Osteoblast (primary cell): Measurements from ENCODE around the gene ZFP36L2. TPM values are rescaled to one million over a fixed set of nuclear protein-coding genes. Genes with fewer than 3 reads are reported as not detected.

ENCODE experiments used
- DNase-seq: peaks from one replicate; pipeline ENCODE4 v3.0.0; 2011; ENCODE audit warnings: low spot score, mixed read lengths; ENCODE audit not compliant: insufficient read length; ENCODE audit errors: missing footprints
- H2AFZ ChIP-seq: 2 replicates; pipeline ENCODE4 v1.6.0; 2011; ENCODE audit warnings: mild to moderate bottlenecking, low read length
- H3K27ac ChIP-seq: 2 replicates; pipeline ENCODE4 v1.5.1; 2011; ENCODE audit warnings: mild to moderate bottlenecking, low read depth, low read length, moderate library complexity
- H3K27me3 ChIP-seq: 2 replicates; pipeline ENCODE4 v1.6.0; 2012; ENCODE audit warnings: mild to moderate bottlenecking, control low read depth, inconsistent platforms, low read length, moderate library complexity; ENCODE audit not compliant: insufficient read depth
- H3K36me3 ChIP-seq: 2 replicates; pipeline ENCODE4 v1.5.1; 2011; ENCODE audit warnings: mild to moderate bottlenecking, low read length, control low read depth, moderate library complexity; ENCODE audit not compliant: insufficient read depth
- H3K4me1 ChIP-seq: 2 replicates; pipeline ENCODE4 v1.5.1; 2011; ENCODE audit warnings: mild to moderate bottlenecking, low read length, control low read depth, moderate library complexity; ENCODE audit not compliant: insufficient read depth
- H3K4me2 ChIP-seq: 2 replicates; pipeline ENCODE4 v1.6.0; 2011; ENCODE audit warnings: mild to moderate bottlenecking, low read length; ENCODE audit not compliant: insufficient read depth
- H3K4me3 ChIP-seq: fragments of 200-600 bp; sonication (generic); 3 replicates; pipeline ENCODE4 v1.5.1; 2012; ENCODE audit warnings: mild to moderate bottlenecking, low read length, inconsistent platforms; ENCODE audit not compliant: insufficient read depth
- H3K79me2 ChIP-seq: 2 replicates; pipeline ENCODE4 v1.6.0; 2012; ENCODE audit warnings: mild to moderate bottlenecking, low read length, control low read depth, inconsistent platforms; ENCODE audit not compliant: insufficient read depth
- H3K9me3 ChIP-seq: 2 replicates; pipeline ENCODE4 v1.5.1; 2011; ENCODE audit warnings: low read depth, low read length, control low read depth
- H4K20me1 ChIP-seq: 2 replicates; pipeline ENCODE4 v1.6.0; 2012; ENCODE audit warnings: mild to moderate bottlenecking, low read length, control low read depth; ENCODE audit not compliant: insufficient read depth
- total RNA-seq: library from RNA; depleted of rRNA; stranded (reverse); fragments of >200 nt; gene quantifications from 2 replicates; pipeline ENCODE4 v1.2.3, GENCODE V29; 2012
- TF ChIP-seq, protein P1 (sequence below): IDR thresholded peaks from 2 replicates; pipeline ENCODE4 v1.5.1; 2011; ENCODE audit warnings: mild to moderate bottlenecking, low read depth, low read length, moderate library complexity; ENCODE audit errors: extremely low read depth

Gene ZFP36L2
- total RNA-seq, 1 donor, result 15.6 TPM

DNA sequence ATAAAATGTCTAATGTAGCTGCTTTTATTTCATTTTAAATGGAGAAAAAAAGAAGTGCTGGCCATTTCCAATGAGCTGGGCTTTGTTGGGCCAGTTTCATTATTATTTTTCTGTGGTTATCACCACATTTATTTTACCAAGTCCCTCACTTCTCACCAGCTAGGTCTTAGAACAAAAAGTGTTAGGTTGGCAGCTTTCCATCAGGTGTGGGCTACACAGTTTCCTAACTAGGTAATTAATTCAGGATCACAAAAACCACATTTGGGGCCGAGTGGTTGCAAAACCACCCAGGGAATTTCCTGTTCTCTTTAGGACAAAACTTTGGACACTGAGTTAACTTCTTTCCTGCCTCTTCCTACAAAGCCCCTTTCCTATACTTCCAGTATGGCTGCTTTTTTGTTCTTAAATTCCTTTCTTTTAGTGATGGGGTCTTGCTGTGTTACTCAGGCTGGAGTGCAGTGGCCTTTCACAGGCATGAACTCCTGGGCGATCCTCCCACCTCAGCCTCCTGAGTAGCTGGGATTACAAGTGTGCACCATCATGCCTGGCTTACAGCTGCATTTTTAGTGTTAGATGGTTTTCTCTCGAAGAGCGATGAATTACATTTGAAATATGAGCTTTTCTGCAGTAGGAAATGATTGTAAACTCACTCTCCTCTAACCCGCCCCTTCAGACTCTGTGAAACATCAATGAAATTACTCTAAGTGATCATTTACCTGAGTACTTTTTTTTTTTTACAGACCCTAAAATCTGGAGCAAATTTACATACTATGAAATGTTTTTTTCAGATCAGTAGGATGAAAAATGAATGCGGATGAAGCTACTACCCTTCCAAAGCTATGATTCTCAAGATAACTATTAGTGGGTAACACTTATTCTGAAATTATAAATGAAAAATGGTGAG is 2.6 kb upstream of the ZFP36L2 start:
- H2AFZ ChIP-seq, result no peak overlapping the region
- H3K36me3 ChIP-seq, result peaks cover 23% of the 10 kb centered on the region
- H3K79me2 ChIP-seq, result peaks cover 22% of the 10 kb centered on the region
- H3K9me3 ChIP-seq, result no peaks in the 10 kb centered on the region
- TF ChIP-seq, protein P1, sequence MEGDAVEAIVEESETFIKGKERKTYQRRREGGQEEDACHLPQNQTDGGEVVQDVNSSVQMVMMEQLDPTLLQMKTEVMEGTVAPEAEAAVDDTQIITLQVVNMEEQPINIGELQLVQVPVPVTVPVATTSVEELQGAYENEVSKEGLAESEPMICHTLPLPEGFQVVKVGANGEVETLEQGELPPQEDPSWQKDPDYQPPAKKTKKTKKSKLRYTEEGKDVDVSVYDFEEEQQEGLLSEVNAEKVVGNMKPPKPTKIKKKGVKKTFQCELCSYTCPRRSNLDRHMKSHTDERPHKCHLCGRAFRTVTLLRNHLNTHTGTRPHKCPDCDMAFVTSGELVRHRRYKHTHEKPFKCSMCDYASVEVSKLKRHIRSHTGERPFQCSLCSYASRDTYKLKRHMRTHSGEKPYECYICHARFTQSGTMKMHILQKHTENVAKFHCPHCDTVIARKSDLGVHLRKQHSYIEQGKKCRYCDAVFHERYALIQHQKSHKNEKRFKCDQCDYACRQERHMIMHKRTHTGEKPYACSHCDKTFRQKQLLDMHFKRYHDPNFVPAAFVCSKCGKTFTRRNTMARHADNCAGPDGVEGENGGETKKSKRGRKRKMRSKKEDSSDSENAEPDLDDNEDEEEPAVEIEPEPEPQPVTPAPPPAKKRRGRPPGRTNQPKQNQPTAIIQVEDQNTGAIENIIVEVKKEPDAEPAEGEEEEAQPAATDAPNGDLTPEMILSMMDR, result no peak
- no peaks in the 10 kb centered on the region for H3K27me3 ChIP-seq
- DNase-seq, result peak; percentile 11
- H3K4me3 ChIP-seq, result no peak overlapping the region
- H3K4me1 ChIP-seq, result peaks cover 23% of the 10 kb centered on the region
- peaks cover 10% of the 10 kb centered on the region for H4K20me1 ChIP-seq
- H3K27ac ChIP-seq, result peak overlapping the region; percentile 80
- H3K4me2 ChIP-seq, result peak overlapping the region; percentile 24

DNA sequence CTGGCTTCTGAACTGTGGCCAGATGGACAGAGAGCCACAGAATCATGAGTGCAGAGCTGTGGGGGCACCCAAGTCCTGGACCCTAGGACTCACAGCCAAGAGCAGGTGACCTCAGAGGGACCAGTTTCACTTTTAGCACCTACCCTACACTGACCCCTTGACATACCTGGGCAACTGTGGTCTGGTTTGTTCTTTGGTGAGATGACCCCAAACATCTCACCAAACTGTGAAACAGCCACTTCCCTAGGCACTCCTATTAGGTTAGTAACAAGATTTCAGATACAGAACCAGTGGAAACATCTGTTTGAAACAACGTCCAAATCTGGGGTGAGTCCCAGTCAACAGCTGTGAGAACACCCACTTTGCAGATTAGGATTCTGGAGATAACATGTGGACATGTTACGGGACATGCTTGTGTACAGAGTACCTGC is 1.9 kb upstream of the ZFP36L2 start:
- H3K9me3 ChIP-seq, result no peaks in the 10 kb centered on the region
- no peak overlapping the region for H2AFZ ChIP-seq
- peak overlapping the region; percentile 87 for H3K4me2 ChIP-seq
- DNase-seq, result peak; percentile 43
- TF ChIP-seq, protein P1, result no peak
- peak overlapping the region; percentile 80 for H3K27ac ChIP-seq
- H3K4me3 ChIP-seq, result no peak overlapping the region
- no peaks in the 10 kb centered on the region for H3K27me3 ChIP-seq
- H4K20me1 ChIP-seq, result peaks cover 11% of the 10 kb centered on the region
- H3K79me2 ChIP-seq, result peaks cover 29% of the 10 kb centered on the region
- peaks cover 23% of the 10 kb centered on the region for H3K4me1 ChIP-seq
- peaks cover 30% of the 10 kb centered on the region for H3K36me3 ChIP-seq

DNA sequence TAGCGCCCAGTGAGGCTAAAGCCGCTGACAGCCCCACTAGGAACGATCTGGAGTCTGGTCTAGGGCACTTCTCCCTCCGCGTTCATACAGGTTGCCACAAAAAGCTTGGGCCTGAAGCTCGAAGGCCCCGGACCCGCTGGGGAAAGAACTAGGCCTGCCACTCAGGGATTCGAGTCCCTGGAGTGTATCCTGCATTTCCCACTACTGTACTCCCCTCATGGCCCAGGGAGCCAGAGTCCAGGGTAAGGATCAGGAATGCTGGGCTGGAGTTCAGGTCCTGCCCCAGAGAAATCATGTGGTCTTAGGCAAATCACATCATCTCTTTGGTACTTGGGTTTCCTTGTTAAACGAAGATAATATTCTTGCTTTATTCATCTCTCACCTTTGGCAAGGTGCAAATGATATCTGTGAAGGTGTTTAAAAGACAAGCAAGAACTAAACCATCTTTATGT is 1.4 kb upstream of the ZFP36L2 start:
- H3K27me3 ChIP-seq, result no peaks in the 10 kb centered on the region
- H4K20me1 ChIP-seq, result peaks cover 16% of the 10 kb centered on the region
- peaks cover 26% of the 10 kb centered on the region for H3K4me1 ChIP-seq
- no peaks in the 10 kb centered on the region for H3K9me3 ChIP-seq
- H3K4me2 ChIP-seq, result peak overlapping the region; percentile 87
- H3K36me3 ChIP-seq, result peaks cover 34% of the 10 kb centered on the region
- H2AFZ ChIP-seq, result peak overlapping the region; percentile 50
- H3K27ac ChIP-seq, result peak overlapping the region; percentile 80
- peaks cover 34% of the 10 kb centered on the region for H3K79me2 ChIP-seq
- TF ChIP-seq, protein P1, result peak; percentile 3
- H3K4me3 ChIP-seq, result peak overlapping the region; percentile 90
- no peak for DNase-seq
